LNCAP (cell line): ENCODE results near the gene ITCH.

Experiments used
- TF ChIP-seq, protein P1 (sequence below): fragments of 450-650 bp; IDR thresholded peaks from 2 replicates; pipeline ENCODE4 v1.5.1; 2017; ENCODE audit warnings: mild to moderate bottlenecking

Gene ITCH

GRCh38 chr20:34328928-34329677 is 34.0 kb upstream of the ITCH start:
- TF ChIP-seq, protein P1, sequence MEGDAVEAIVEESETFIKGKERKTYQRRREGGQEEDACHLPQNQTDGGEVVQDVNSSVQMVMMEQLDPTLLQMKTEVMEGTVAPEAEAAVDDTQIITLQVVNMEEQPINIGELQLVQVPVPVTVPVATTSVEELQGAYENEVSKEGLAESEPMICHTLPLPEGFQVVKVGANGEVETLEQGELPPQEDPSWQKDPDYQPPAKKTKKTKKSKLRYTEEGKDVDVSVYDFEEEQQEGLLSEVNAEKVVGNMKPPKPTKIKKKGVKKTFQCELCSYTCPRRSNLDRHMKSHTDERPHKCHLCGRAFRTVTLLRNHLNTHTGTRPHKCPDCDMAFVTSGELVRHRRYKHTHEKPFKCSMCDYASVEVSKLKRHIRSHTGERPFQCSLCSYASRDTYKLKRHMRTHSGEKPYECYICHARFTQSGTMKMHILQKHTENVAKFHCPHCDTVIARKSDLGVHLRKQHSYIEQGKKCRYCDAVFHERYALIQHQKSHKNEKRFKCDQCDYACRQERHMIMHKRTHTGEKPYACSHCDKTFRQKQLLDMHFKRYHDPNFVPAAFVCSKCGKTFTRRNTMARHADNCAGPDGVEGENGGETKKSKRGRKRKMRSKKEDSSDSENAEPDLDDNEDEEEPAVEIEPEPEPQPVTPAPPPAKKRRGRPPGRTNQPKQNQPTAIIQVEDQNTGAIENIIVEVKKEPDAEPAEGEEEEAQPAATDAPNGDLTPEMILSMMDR: no peak

GRCh38 chr20:34331838-34332237 is 31.2 kb upstream of the ITCH start:
- TF ChIP-seq, protein P1: no peak

DNA sequence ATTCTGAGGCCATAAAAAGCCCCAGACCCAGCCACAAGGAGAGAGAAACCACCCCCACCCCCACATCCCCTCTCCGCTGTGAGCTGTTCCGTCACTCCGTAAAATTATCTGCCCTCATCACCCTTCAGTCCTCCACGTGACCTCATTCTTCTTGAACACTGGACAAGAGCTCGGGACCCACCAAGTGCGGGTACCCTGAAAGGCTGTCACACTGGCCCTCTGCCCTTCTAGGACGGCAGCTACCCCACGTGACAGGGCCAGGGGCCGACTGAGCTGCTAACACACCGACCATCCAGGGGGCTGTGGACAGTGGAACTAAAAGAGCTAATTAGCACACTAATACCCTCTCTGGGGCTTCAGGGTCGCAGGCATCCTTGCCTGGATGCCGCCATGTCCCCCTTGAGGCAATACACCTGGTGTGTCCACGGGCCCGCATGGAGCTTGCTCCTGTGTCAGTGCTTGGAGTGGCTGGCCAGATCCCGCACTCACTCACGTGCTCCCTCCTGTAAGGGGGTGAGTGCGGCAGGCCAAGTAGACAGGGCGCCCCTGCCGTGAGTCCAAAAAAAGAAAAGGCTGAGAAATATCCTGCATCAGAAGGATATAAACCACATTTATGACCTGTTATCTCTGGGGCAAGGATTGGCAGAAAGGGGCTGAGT is 30.7 kb upstream of the ITCH start:
- TF ChIP-seq, protein P1: no peak

GRCh38 chr20:34333786-34334185 is 29.3 kb upstream of the ITCH start:
- TF ChIP-seq, protein P1: no peak

DNA sequence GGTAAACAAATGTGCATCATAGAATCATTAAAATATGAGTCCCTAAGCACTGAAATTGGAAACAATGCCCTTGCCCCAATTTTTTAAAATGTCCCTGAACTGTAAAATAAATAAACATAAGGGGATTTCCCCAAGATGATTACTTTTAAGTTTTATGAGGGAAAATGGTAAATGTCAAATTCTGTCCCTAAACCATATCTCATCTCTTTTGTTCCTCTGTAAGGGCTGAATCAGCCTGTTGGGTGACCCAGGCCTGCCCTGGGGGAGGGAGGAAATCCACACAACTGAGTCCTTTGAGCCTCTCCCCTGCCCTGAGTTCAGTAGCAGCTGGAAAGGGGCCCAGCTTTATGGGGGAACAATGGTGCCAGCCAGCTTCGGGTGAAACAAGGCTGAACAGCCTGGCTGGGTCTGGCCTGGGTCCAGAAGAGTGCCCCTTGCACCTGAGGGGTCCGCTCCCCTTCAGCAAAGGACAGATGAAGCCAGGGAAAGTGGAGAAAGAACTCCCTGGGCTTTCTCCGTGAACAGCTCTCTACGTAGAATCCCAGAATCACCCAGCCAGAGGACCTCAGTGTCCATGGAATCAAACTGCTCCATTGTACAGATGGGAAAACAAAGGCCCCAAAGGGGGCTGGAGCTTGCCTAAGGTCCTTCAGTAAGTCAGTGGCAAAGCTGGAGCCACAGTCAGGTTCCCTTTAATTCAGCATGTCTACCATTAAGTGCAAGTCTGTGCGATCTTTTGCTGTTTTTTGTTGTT is 28.2 kb upstream of the ITCH start:
- TF ChIP-seq, protein P1: no peak

- TF ChIP-seq, protein P1: no peak
Measured at GRCh38 chr20:34337544-34337943, 25.5 kb upstream of the ITCH start.

GRCh38 chr20:34337982-34338726 is 24.9 kb upstream of the ITCH start:
- TF ChIP-seq, protein P1: no peak
